Activated naive CD8-positive, alpha-beta T cell treated with anti-CD3 and anti-CD28 coated beads, Interleukin-2, amount 50 U/mL, for 24 hours (primary cell): ENCODE results near the gene KRTAP5-5.
A peak's percentile ranks its signal among the peaks of the same experiment; 100 is the strongest.
"Not testable (repeated sequence)": the region's sequence is repeated elsewhere in the genome, so short reads cannot be mapped to it uniquely, and the experiment has no call there.

Experiments
- ATAC-seq: fragments of 150-1000 bp; cut with Tn5 transposase; one replicate; pipeline ENCODE4 v1.10.0; 2021
- DNase-seq: peaks from one replicate; pipeline ENCODE4 v3.0.0; 2021
- H3K27ac Mint-ChIP-seq: one replicate; pipeline ENCODE4 v1.8.0; 2021; ENCODE audit warnings: mild to moderate bottlenecking, mixed read lengths
- H3K27me3 Mint-ChIP-seq: one replicate; pipeline ENCODE4 v1.8.0; 2021; ENCODE audit warnings: mixed read lengths
- H3K36me3 Mint-ChIP-seq: one replicate; pipeline ENCODE4 v1.8.0; 2021; ENCODE audit warnings: low read depth, mixed read lengths
- H3K4me1 Mint-ChIP-seq: one replicate; pipeline ENCODE4 v1.8.0; 2021; ENCODE audit warnings: mixed read lengths
- H3K4me3 Mint-ChIP-seq: one replicate; pipeline ENCODE4 v1.8.0; 2021; ENCODE audit warnings: mild to moderate bottlenecking, moderate library complexity, mixed read lengths
- H3K9me3 Mint-ChIP-seq: one replicate; pipeline ENCODE4 v1.8.0; 2021; ENCODE audit warnings: mixed read lengths

Gene KRTAP5-5

GRCh38 chr11:1652771-1653540 is 23.4 kb downstream of the KRTAP5-5 start:
- Mint-ChIP-seq H3K36me3 (no peaks in the 10 kb centered on the region), H3K4me3 (no peak overlapping the region), H3K9me3 (no peaks in the 10 kb centered on the region), H3K4me1 (peaks cover 2% of the 10 kb centered on the region), H3K27ac (no peak overlapping the region), H3K27me3 (peaks cover 23% of the 10 kb centered on the region)
- ATAC-seq = peak; percentile 76
- DNase-seq = peak; percentile 79

- no peak for ATAC-seq
- no peak overlapping the region for H3K4me3 Mint-ChIP-seq
These were observed 24.2 kb downstream of the KRTAP5-5 start for GRCh38 chr11:1653541-1654387.

GRCh38 chr11:1654388-1655167 is 25.0 kb downstream of the KRTAP5-5 start:
- H3K9me3 Mint-ChIP-seq = no peaks in the 10 kb centered on the region
- peaks cover 3% of the 10 kb centered on the region for H3K4me1 Mint-ChIP-seq
- H3K27me3 Mint-ChIP-seq = peaks cover 26% of the 10 kb centered on the region
- DNase-seq = no peak
- no peak for ATAC-seq
- H3K4me3 Mint-ChIP-seq = no peak overlapping the region
- H3K27ac Mint-ChIP-seq = no peak overlapping the region
- H3K36me3 Mint-ChIP-seq = no peaks in the 10 kb centered on the region

More at GRCh38 chr11:1653541-1654387, 24.2 kb downstream of the KRTAP5-5 start:
- no peak overlapping the region for H3K27ac Mint-ChIP-seq
- no peak for DNase-seq
- H3K36me3 Mint-ChIP-seq = no peaks in the 10 kb centered on the region
- H3K27me3 Mint-ChIP-seq = peaks cover 23% of the 10 kb centered on the region
- H3K9me3 Mint-ChIP-seq = no peaks in the 10 kb centered on the region
- H3K4me1 Mint-ChIP-seq = peaks cover 2% of the 10 kb centered on the region

GRCh38 chr11:1655168-1656060 is 25.8 kb downstream of the KRTAP5-5 start:
- Mint-ChIP-seq H3K36me3 (no peaks in the 10 kb centered on the region), H3K9me3 (no peaks in the 10 kb centered on the region), H3K27me3 (peaks cover 34% of the 10 kb centered on the region), H3K27ac (no peak overlapping the region), H3K4me3 (no peak overlapping the region), H3K4me1 (peaks cover 9% of the 10 kb centered on the region)
- DNase-seq (no peak), ATAC-seq (no peak)

GRCh38 chr11:1656061-1656441 is 26.5 kb downstream of the KRTAP5-5 start:
- no peaks in the 10 kb centered on the region for H3K9me3 Mint-ChIP-seq
- no peak overlapping the region for H3K27ac Mint-ChIP-seq
- H3K27me3 Mint-ChIP-seq = peaks cover 36% of the 10 kb centered on the region
- no peaks in the 10 kb centered on the region for H3K36me3 Mint-ChIP-seq
- no peak for ATAC-seq
- peaks cover 9% of the 10 kb centered on the region for H3K4me1 Mint-ChIP-seq
- H3K4me3 Mint-ChIP-seq = no peak overlapping the region
- no peak for DNase-seq

GRCh38 chr11:1656670-1657069 is 27.1 kb downstream of the KRTAP5-5 start:
- Mint-ChIP-seq H3K4me3 (no peak overlapping the region), H3K27me3 (peaks cover 36% of the 10 kb centered on the region), H3K27ac (no peak overlapping the region)

GRCh38 chr11:1659506-1659905 is 29.9 kb downstream of the KRTAP5-5 start:
- ATAC-seq = no peak
- H3K27me3 Mint-ChIP-seq = peaks cover 35% of the 10 kb centered on the region
- H3K36me3 Mint-ChIP-seq = no peaks in the 10 kb centered on the region
- no peak overlapping the region for H3K27ac Mint-ChIP-seq
- H3K4me1 Mint-ChIP-seq = peaks cover 10% of the 10 kb centered on the region
- no peak overlapping the region for H3K4me3 Mint-ChIP-seq
- no peaks in the 10 kb centered on the region for H3K9me3 Mint-ChIP-seq
- no peak for DNase-seq

More at GRCh38 chr11:1656670-1657069, 27.1 kb downstream of the KRTAP5-5 start:
- H3K9me3 Mint-ChIP-seq = no peaks in the 10 kb centered on the region
- ATAC-seq (no peak), DNase-seq (no peak)
- H3K4me1 Mint-ChIP-seq = peaks cover 9% of the 10 kb centered on the region
- H3K36me3 Mint-ChIP-seq = no peaks in the 10 kb centered on the region

GRCh38 chr11:1660111-1660867 is 30.7 kb downstream of the KRTAP5-5 start:
- H3K9me3 Mint-ChIP-seq = no peaks in the 10 kb centered on the region
- no peaks in the 10 kb centered on the region for H3K36me3 Mint-ChIP-seq
- peaks cover 10% of the 10 kb centered on the region for H3K4me1 Mint-ChIP-seq
- peaks cover 32% of the 10 kb centered on the region for H3K27me3 Mint-ChIP-seq
- ATAC-seq (no peak), DNase-seq (no peak)
- no peak overlapping the region for H3K27ac Mint-ChIP-seq
- H3K4me3 Mint-ChIP-seq = no peak overlapping the region

GRCh38 chr11:1661454-1662269 is 32.1 kb downstream of the KRTAP5-5 start:
- H3K9me3 Mint-ChIP-seq, ATAC-seq: not testable (repeated sequence)

GRCh38 chr11:1662699-1663283 is 33.2 kb downstream of the KRTAP5-5 start:
- not testable (repeated sequence) for DNase-seq, H3K27ac Mint-ChIP-seq, ATAC-seq, H3K36me3 Mint-ChIP-seq, H3K4me3 Mint-ChIP-seq, H3K9me3 Mint-ChIP-seq
- Mint-ChIP-seq H3K27me3 (peaks cover 28% of the 10 kb centered on the region), H3K4me1 (peaks cover 10% of the 10 kb centered on the region)

More at GRCh38 chr11:1661454-1662269, 32.1 kb downstream of the KRTAP5-5 start:
- H3K27ac Mint-ChIP-seq, H3K36me3 Mint-ChIP-seq, H3K4me3 Mint-ChIP-seq, DNase-seq: not testable (repeated sequence)
- peaks cover 10% of the 10 kb centered on the region for H3K4me1 Mint-ChIP-seq
- H3K27me3 Mint-ChIP-seq = peaks cover 29% of the 10 kb centered on the region

- Mint-ChIP-seq H3K9me3 (no peaks in the 10 kb centered on the region), H3K36me3 (no peaks in the 10 kb centered on the region), H3K4me1 (peaks cover 8% of the 10 kb centered on the region), H3K27ac (no peak overlapping the region), H3K4me3 (no peak overlapping the region), H3K27me3 (peaks cover 37% of the 10 kb centered on the region)
- no peak for ATAC-seq
- DNase-seq = no peak
These were observed 35.7 kb downstream of the KRTAP5-5 start for GRCh38 chr11:1665313-1665712.

GRCh38 chr11:1667121-1667850 is 37.7 kb downstream of the KRTAP5-5 start:
- Mint-ChIP-seq H3K27ac (no peak overlapping the region), H3K4me1 (peaks cover 5% of the 10 kb centered on the region), H3K36me3 (no peaks in the 10 kb centered on the region), H3K9me3 (no peaks in the 10 kb centered on the region), H3K27me3 (peaks cover 34% of the 10 kb centered on the region), H3K4me3 (no peak overlapping the region)
- ATAC-seq (no peak), DNase-seq (no peak)
